IMR-90 (cell line): ENCODE measurements around the gene LHX8. TPM values are rescaled to one million over a fixed set of nuclear protein-coding genes. Genes with fewer than 3 reads are reported as not detected.

Experiments used
- ATAC-seq: fragments of 200-7000 bp; cut with Tn5 transposase; 2 replicates; pipeline ENCODE4 v1.9.1; 2020; ENCODE audit warnings: low read depth, mild to moderate bottlenecking, moderate library complexity
- BruUV-seq: library from RNA; stranded (reverse); fragments of 400-500 nt; replicated peaks from 2 replicates; lab custom pipeline; 2021; lab: Mats Ljungman, UMichigan
- CTCF ChIA-PET: fragments of 300-600 bp; formaldehyde crosslinking; extraction: SDS; loops from one replicate; lab custom pipeline; 2021; ENCODE audit warnings: antibody characterized with exemption; lab: Yijun Ruan, JAX
- POLR2A ChIA-PET: fragments of 300-600 bp; sonication (Branson Sonifier 250); formaldehyde crosslinking; loops from one replicate; lab custom pipeline; 2022; ENCODE audit warnings: antibody characterized with exemption; ENCODE audit not compliant: unreplicated experiment; lab: Charles Lee
- DNase-seq: peaks from one replicate; pipeline ENCODE4 v3.0.0; 2013
- H2AFZ ChIP-seq: replicated peaks from 2 replicates; pipeline ENCODE3; 2013; ENCODE audit warnings: low read length, mild to moderate bottlenecking; ENCODE audit not compliant: poor library complexity
- H2AK5ac ChIP-seq: 2 replicates; pipeline ENCODE4 v1.6.1; 2013; ENCODE audit warnings: low read depth, low read length, inconsistent platforms
- H2AK9ac ChIP-seq: replicated peaks from 2 replicates; pipeline ENCODE3; 2013; ENCODE audit warnings: mild to moderate bottlenecking, low read depth, low read length, moderate library complexity; ENCODE audit not compliant: poor library complexity
- H2BK120ac ChIP-seq: 2 replicates; pipeline ENCODE4 v1.6.1; 2013; ENCODE audit warnings: low read depth, low read length, inconsistent platforms
- H2BK15ac ChIP-seq: 3 replicates; pipeline ENCODE4 v1.6.1; 2013; ENCODE audit warnings: low read depth, low read length, inconsistent platforms
- H2BK20ac ChIP-seq: 2 replicates; pipeline ENCODE4 v1.6.1; 2013; ENCODE audit warnings: low read depth, mild to moderate bottlenecking, inconsistent platforms, low read length, moderate library complexity
- H2BK5ac ChIP-seq: 2 replicates; pipeline ENCODE4 v1.6.1; 2013; ENCODE audit warnings: mild to moderate bottlenecking, low read depth, low read length, inconsistent platforms; ENCODE audit not compliant: poor library complexity, severe bottlenecking
- H3K14ac ChIP-seq: replicated peaks from 2 replicates; pipeline ENCODE4 v1.6.1; 2013; ENCODE audit warnings: low read depth, low read length, inconsistent platforms
- H3K18ac ChIP-seq: 2 replicates; pipeline ENCODE4 v1.6.1; 2013; ENCODE audit warnings: low read depth, low read length, control low read depth
- H3K23ac ChIP-seq: 2 replicates; pipeline ENCODE4 v1.6.1; 2013; ENCODE audit warnings: low read depth, low read length, inconsistent platforms
- H3K27ac ChIP-seq: 2 replicates; pipeline ENCODE4 v1.5.1; 2013; ENCODE audit warnings: mild to moderate bottlenecking, control low read depth, low read length; ENCODE audit not compliant: insufficient read depth
- H3K27me3 ChIP-seq: 2 replicates; pipeline ENCODE4 v1.6.1; 2013; ENCODE audit warnings: low read length; ENCODE audit not compliant: control insufficient read depth, insufficient read depth
- H3K36me3 ChIP-seq: 2 replicates; pipeline ENCODE4 v1.6.1; 2013; ENCODE audit warnings: low read length, mixed read lengths; ENCODE audit not compliant: control insufficient read depth, insufficient read depth
- H3K4ac ChIP-seq: 2 replicates; pipeline ENCODE4 v1.6.1; 2013; ENCODE audit warnings: low read depth, low read length, inconsistent platforms
- H3K4me1 ChIP-seq: 2 replicates; pipeline ENCODE4 v1.6.1; 2013; ENCODE audit warnings: low read length, mixed read lengths; ENCODE audit not compliant: control insufficient read depth, insufficient read depth
- H3K4me2 ChIP-seq: 2 replicates; pipeline ENCODE4 v1.6.1; 2013; ENCODE audit warnings: low read depth, mild to moderate bottlenecking, control low read depth, low read length, moderate library complexity
- H3K4me3 ChIP-seq: 2 replicates; pipeline ENCODE4 v1.5.1; 2013; ENCODE audit warnings: low read depth, mild to moderate bottlenecking, control low read depth, low read length, moderate library complexity; ENCODE audit not compliant: insufficient read depth
- H3K56ac ChIP-seq: 2 replicates; pipeline ENCODE4 v1.6.1; 2013; ENCODE audit warnings: low read length, inconsistent platforms; ENCODE audit not compliant: insufficient read depth; ENCODE audit errors: extremely low read depth
- H3K79me1 ChIP-seq, 2 experiments: 2 replicates each; pipeline ENCODE4 v1.6.1; 2013; ENCODE audit warnings: low read length in 2 of 2, inconsistent platforms in 1 of 2, low read depth in 1 of 2
- H3K9ac ChIP-seq: 2 replicates; pipeline ENCODE4 v1.6.1; 2013; ENCODE audit warnings: low read depth, low read length, control low read depth
- H3K9me1 ChIP-seq: 2 replicates; pipeline ENCODE4 v1.6.1; 2013; ENCODE audit warnings: low read length, inconsistent platforms; ENCODE audit not compliant: insufficient read depth
- H3K9me3 ChIP-seq: 2 replicates; pipeline ENCODE4 v1.6.1; 2013; ENCODE audit warnings: low read length; ENCODE audit not compliant: control insufficient read depth, insufficient read depth
- H4K20me1 ChIP-seq: 2 replicates; pipeline ENCODE4 v1.6.1; 2013; ENCODE audit warnings: low read length, inconsistent platforms; ENCODE audit not compliant: insufficient read depth
- H4K5ac ChIP-seq: 2 replicates; pipeline ENCODE4 v1.6.1; 2013; ENCODE audit warnings: mild to moderate bottlenecking, low read depth, low read length, control low read depth
- H4K8ac ChIP-seq, 2 experiments: 2 replicates each; pipeline ENCODE4 v1.6.1; 2013; ENCODE audit warnings: low read depth in 2 of 2, low read length in 2 of 2, control low read depth in 1 of 2, inconsistent platforms in 1 of 2
- H4K91ac ChIP-seq: 2 replicates; pipeline ENCODE4 v1.6.1; 2013; ENCODE audit warnings: low read depth, low read length, inconsistent platforms; ENCODE audit not compliant: insufficient read depth
- BHLHE40 ChIP-seq: fragments of 150-350 bp; IDR thresholded peaks from 2 replicates; pipeline ENCODE4 v1.6.1; 2016; ENCODE audit warnings: mild to moderate bottlenecking, low read depth, low read length
- CEBPB ChIP-seq: IDR thresholded peaks from 2 replicates; pipeline ENCODE4 v1.6.1; 2012; ENCODE audit warnings: low read depth, low read length, improper control_type of control experiment
- CHD1 ChIP-seq: IDR thresholded peaks from 2 replicates; pipeline ENCODE4 v1.6.1; 2012; ENCODE audit warnings: low read depth, low read length, improper control_type of control experiment
- CTCF ChIP-seq: conservative IDR thresholded peaks from 2 replicates; pipeline ENCODE4 v1.5.1; 2012; ENCODE audit warnings: mild to moderate bottlenecking, low read depth, low read length, improper control_type of control experiment
- FOS ChIP-seq: fragments of 150-350 bp; IDR thresholded peaks from 2 replicates; pipeline ENCODE4 v1.6.1; 2016; ENCODE audit warnings: low read depth, low read length
- NFE2L2 ChIP-seq: fragments of 150-350 bp; IDR thresholded peaks from 2 replicates; pipeline ENCODE4 v1.6.1; 2016; ENCODE audit warnings: low read depth, mild to moderate bottlenecking, low read length
- POLR2A ChIP-seq: IDR thresholded peaks from 2 replicates; pipeline ENCODE4 v1.6.1; 2012; ENCODE audit warnings: mild to moderate bottlenecking, low read depth, low read length
- RAD21 ChIP-seq: IDR thresholded peaks from 2 replicates; pipeline ENCODE4 v1.6.1; 2012; ENCODE audit warnings: low read length, improper control_type of control experiment
- RFX5 ChIP-seq: IDR thresholded peaks from 2 replicates; pipeline ENCODE4 v1.8.0; 2012; ENCODE audit warnings: low read depth, mild to moderate bottlenecking, low read length, moderate library complexity
- SMC3 ChIP-seq: fragments of 150-350 bp; IDR thresholded peaks from 2 replicates; pipeline ENCODE4 v1.6.1; 2016; ENCODE audit warnings: low read depth, mild to moderate bottlenecking, antibody characterized with exemption, low read length, moderate library complexity
- WGBS, 2 experiments: methylation state at CpG; one replicate each; pipeline versions ENCODE4 v1.1.5 to v1.1.7; 2013; ENCODE audit warnings: missing lambda C conversion rate in 2 of 2; ENCODE audit not compliant: insufficient read length in 1 of 2; ENCODE audit errors: extremely low coverage in 2 of 2; 5-methylcytosine and 5-hydroxymethylcytosine counted together
- dilution Hi-C: fragments of 300-500 bp; cut with HindIII; formaldehyde crosslinking; loops from one replicate; pipeline ENCODE4 v1.14.3; 2018; ENCODE audit warnings: low sequenced_read_pairs; ENCODE audit not compliant: unreplicated experiment
- in situ Hi-C: fragments of 300-500 bp; cut with MboI; formaldehyde crosslinking; loops from 3 replicates; pipeline ENCODE4 v1.14.3; 2019; ENCODE audit warnings: low sequenced_read_pairs, inconsistent platforms, mixed read lengths
- intact Hi-C: fragments of 100-400 bp; cut with micrococcal nuclease; formaldehyde crosslinking; loops from 2 replicates; pipeline ENCODE4 v1.10.0; 2022
- polyA plus RNA-seq, 3 experiments: library from polyadenylated mRNA; depleted of rRNA; stranded (reverse); fragments of >200 nt; gene quantifications; 2 replicates each; pipeline ENCODE4 v1.2.3, GENCODE V29; 2012; ENCODE audit warnings: low replicate concordance in 1 of 3
- total RNA-seq: library from RNA; depleted of rRNA; stranded (reverse); fragments of >200 nt; gene quantifications from 2 replicates; pipeline ENCODE4 v1.2.3, GENCODE V29; 2012
- TF ChIP-seq, protein P1 (sequence below): fragments of 150-350 bp; IDR thresholded peaks from 2 replicates; pipeline ENCODE4 v1.6.1; 2017; ENCODE audit warnings: mild to moderate bottlenecking, antibody characterized with exemption, low read length, low read depth

The LHX8 gene
- total and polyA plus RNA-seq, 2 of the 4 experiments (the other 2 are of a cell fraction) = not detected

DNA sequence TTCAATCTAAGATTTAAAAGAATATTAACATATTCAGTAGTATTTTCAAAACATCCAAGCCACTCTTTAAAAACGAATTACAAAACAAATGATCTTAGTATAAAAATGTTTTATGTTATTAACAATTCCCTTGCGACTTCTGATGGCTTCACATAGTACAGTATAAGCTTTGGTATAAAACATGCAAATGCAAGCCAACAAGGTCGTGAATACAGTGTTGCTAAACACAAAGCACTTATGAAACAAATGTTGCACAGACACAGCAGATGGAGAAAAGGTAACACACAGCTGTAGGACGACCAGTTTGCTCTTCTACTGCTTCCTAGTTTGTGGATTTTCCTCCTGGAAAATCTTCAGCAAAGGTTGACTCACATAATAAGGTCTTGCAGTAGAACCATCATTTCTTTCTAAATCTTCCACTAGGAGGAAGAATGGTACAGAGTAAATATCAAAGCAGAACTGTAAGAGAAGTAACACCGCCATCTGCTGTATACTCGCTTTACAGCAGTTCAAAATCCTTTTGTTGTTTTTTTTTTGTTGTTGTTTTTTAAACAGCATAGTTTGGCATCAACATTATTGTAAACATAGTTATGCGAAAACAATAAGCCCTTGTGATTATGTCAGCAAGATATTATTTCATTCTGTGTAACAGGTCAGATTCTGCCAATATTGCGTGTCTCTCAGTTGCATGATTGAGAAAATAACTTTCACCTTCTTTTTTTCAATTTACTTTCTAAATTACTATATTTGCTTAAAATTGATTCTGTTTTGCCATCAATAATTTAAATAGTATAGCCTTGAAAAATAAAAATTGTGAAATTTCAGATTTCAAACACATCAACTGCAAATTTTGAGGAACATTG, 69.5 kb downstream of the LHX8 start:
- intact Hi-C loops (loop anchor here (1.0 kb wide), 1 partner anchor 431 kb away; no protein-coding TSS in a partner anchor), in situ Hi-C loops (no loop called here)
- POLR2A ChIA-PET = no interaction called here

More for the DNA sequence above, 69.5 kb downstream of the LHX8 start:
- Histone ChIP-seq H4K20me1 (no peaks in the 10 kb centered on the region), H3K9me1 (no peaks in the 10 kb centered on the region), H4K8ac (no peak overlapping the region), H2AK5ac (no peak overlapping the region), H3K36me3 (no peaks in the 10 kb centered on the region), H4K91ac (no peak overlapping the region), H3K4me2 (no peak overlapping the region), H2BK15ac (no peak overlapping the region), H4K5ac (no peak overlapping the region), H2BK20ac (no peak overlapping the region), H3K79me1 (no peaks in the 10 kb centered on the region), H3K23ac (no peak overlapping the region), H3K9ac (no peak overlapping the region), H3K14ac (no peak overlapping the region), H2AFZ (no peak overlapping the region), H3K27me3 (no peaks in the 10 kb centered on the region), H3K56ac (no peak overlapping the region), H3K27ac (no peak overlapping the region), H2BK120ac (no peak overlapping the region), H2BK5ac (no peak overlapping the region), H3K4ac (no peak overlapping the region), H3K18ac (no peak overlapping the region), H3K4me1 (no peaks in the 10 kb centered on the region), H3K9me3 (no peaks in the 10 kb centered on the region), H3K4me3 (no peak overlapping the region), H2AK9ac (no peak overlapping the region)
- ATAC-seq (peak; percentile 82), DNase-seq (peak; percentile 47)
- CTCF ChIA-PET = interaction anchor here (0.7 to 3.6 kb wide), 7 partner anchors 12 to 443 kb away, joined by 3 to 28 read pairs (median 3); no protein-coding TSS in a partner anchor
- dilution Hi-C loops = no loop called here
- no CpG with 5 or more reads among the region's 8 CpGs for WGBS, 2 experiments
- no TSS peak for BruUV-seq
- TF ChIP-seq NFE2L2 = no peak
- no peak for TF ChIP-seq CHD1
- no peak for TF ChIP-seq POLR2A
- no peak for TF ChIP-seq BHLHE40
- TF ChIP-seq FOS = no peak
- TF ChIP-seq RFX5 = no peak
- TF ChIP-seq, protein P1, sequence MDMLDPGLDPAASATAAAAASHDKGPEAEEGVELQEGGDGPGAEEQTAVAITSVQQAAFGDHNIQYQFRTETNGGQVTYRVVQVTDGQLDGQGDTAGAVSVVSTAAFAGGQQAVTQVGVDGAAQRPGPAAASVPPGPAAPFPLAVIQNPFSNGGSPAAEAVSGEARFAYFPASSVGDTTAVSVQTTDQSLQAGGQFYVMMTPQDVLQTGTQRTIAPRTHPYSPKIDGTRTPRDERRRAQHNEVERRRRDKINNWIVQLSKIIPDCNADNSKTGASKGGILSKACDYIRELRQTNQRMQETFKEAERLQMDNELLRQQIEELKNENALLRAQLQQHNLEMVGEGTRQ = no peak
- peak; percentile 64 for TF ChIP-seq SMC3
- peak; percentile 82 for TF ChIP-seq CTCF
- TF ChIP-seq CEBPB = no peak
- peak; percentile 82 for TF ChIP-seq RAD21
